Psoas muscle (tissue), 8 donors: ENCODE data around the gene DDIT4L. TPM values are rescaled to one million over a fixed set of nuclear protein-coding genes. Genes with fewer than 3 reads are reported as not detected.
"Not testable (repeated sequence)": the region's sequence is repeated elsewhere in the genome, so short reads cannot be mapped to it uniquely, and the experiment has no call there.

ENCODE experiments used
- ATAC-seq, 4 donors: fragments of 200-7000 bp; cut with Tn5 transposase; one replicate each; pipeline ENCODE4 v1.9.1; 2020; ENCODE audit warnings: moderate library complexity in 3 of 4, mild to moderate bottlenecking in 2 of 4
- DNase-seq, 2 donors: peaks; one replicate each; pipeline ENCODE4 v3.0.0-alpha.2; 2020
- H3K27ac ChIP-seq: fragments of 200-600 bp; one replicate; pipeline ENCODE4 v1.8.0; 2022
- H3K27me3 ChIP-seq, 3 donors: fragments of 200-600 bp in 1 of 3; one replicate each; pipeline versions ENCODE4 v1.6.1 to v1.8.0; 2013 to 2022; ENCODE audit warnings: low read length in 2 of 3, mild to moderate bottlenecking in 2 of 3, moderate library complexity in 1 of 3; ENCODE audit not compliant: insufficient read depth in 3 of 3
- H3K36me3 ChIP-seq, 2 donors: fragments of 200-600 bp in 1 of 2; one replicate each; pipeline versions ENCODE4 v1.6.1 to v1.8.0; 2013 to 2022; ENCODE audit warnings: low read depth in 1 of 2, mild to moderate bottlenecking in 1 of 2, moderate library complexity in 1 of 2; ENCODE audit not compliant: insufficient read depth in 1 of 2
- H3K4me1 ChIP-seq: fragments of 200-600 bp; one replicate; pipeline ENCODE4 v1.8.0; 2022
- H3K4me3 ChIP-seq: fragments of 200-600 bp; one replicate; pipeline ENCODE4 v1.8.0; 2022; ENCODE audit warnings: mild to moderate bottlenecking
- H3K9me3 ChIP-seq: fragments of 200-600 bp; one replicate; pipeline ENCODE4 v1.8.0; 2022
- CTCF ChIP-seq: fragments of 200-600 bp; IDR thresholded peaks from one replicate; pipeline ENCODE4 v1.8.0; 2022; ENCODE audit warnings: antibody characterized with exemption
- WGBS, 3 donors: extraction: QIAGEN DNeasy Blood & Tissue Kit; methylation state at CpG; one replicate each; pipeline versions ENCODE4 v1.1.6 to v1.1.7; 2013; 5-methylcytosine and 5-hydroxymethylcytosine counted together
- intact Hi-C, 2 donors: fragments of 100-400 bp; cut with DNase I; formaldehyde crosslinking; loops; one replicate each; pipeline versions ENCODE4 v1.11.0 to v1.14.2; 2022
- polyA plus RNA-seq, 3 donors: library from polyadenylated mRNA; stranded (reverse); fragments of 200-250 nt; gene quantifications; one replicate each; pipeline ENCODE4 v1.2.3, GENCODE V29; 2013
- total RNA-seq, 4 donors: library from RNA; stranded (reverse); fragmentation: NEBNext Ultra II Directional in 2 of 4; extraction: Animal tissue kit (Norgen Biotek cat#: 25700) in 2 of 4; gene quantifications; one replicate each; pipeline versions ENCODE4 v1.2.1 to v1.2.4, GENCODE V29; 2021 to 2023
- donor health status: healthy with polysubstance abuse.
- donor health status: DM: no; HTN: no; CAD: no; lungs with moderate emphysema.
- donor health status: Bipolar disorder and iron deficiency.
- donor health status: healthy.
- donor health status: DM: yes; HTN: yes; CAD: no.
- donor health status: DM: no; HTN: no; CAD: no.
- donor health status: DM: no; HTN: no; CAD: no.
- donor health status: DM: yes; HTN: yes; CAD: no.

The DDIT4L gene
- total and polyA plus RNA-seq, 7 donors = 84.2 to 403 (median 160) TPM

- intact Hi-C loops = no loop called here
- Histone ChIP-seq H3K36me3 (no peaks in the 10 kb centered on the region), H3K4me3 (no peak overlapping the region), H3K9me3 (no peaks in the 10 kb centered on the region), H3K27ac (no peak overlapping the region), H3K27me3 (no peaks in the 10 kb centered on the region), H3K4me1 (peaks cover 9% of the 10 kb centered on the region)
- DNase-seq (no peak), ATAC-seq (no peak)
- 74 to 78% (median 76%) methylated on average over 1 of the region's 1 CpG for WGBS, 3 donors
- no peak for TF ChIP-seq CTCF
These were observed 43.1 kb downstream of the DDIT4L start for GRCh38 chr4:100147198-100147597.

DNA sequence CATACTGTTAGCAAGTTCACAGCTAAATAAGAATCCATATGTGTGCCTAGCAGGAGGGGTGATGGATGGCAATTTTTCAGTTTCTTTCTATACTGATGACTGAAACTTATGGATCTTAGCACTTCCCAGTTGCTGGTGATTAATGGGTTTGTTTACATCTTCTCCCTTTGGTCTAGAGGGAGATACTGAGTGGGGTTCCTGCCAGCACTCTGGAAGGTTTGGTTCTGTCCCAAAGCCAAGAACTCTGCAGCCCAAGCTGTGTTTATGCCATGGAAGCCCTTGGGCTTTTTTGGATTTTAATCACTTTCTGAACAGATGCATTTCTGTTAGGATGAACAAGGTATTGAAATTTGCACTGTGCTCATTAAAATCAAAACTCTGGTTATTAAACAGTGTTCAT is 43.5 kb downstream of the DDIT4L start:
- no peak overlapping the region for H3K4me3 ChIP-seq
- H3K27me3 ChIP-seq = no peaks in the 10 kb centered on the region
- H3K4me1 ChIP-seq = peaks cover 9% of the 10 kb centered on the region
- H3K36me3 ChIP-seq = no peaks in the 10 kb centered on the region
- intact Hi-C loops = no loop called here
- no peak overlapping the region for H3K27ac ChIP-seq
- DNase-seq = no peak
- no peaks in the 10 kb centered on the region for H3K9me3 ChIP-seq
- TF ChIP-seq CTCF = no peak
- ATAC-seq = no peak

DNA sequence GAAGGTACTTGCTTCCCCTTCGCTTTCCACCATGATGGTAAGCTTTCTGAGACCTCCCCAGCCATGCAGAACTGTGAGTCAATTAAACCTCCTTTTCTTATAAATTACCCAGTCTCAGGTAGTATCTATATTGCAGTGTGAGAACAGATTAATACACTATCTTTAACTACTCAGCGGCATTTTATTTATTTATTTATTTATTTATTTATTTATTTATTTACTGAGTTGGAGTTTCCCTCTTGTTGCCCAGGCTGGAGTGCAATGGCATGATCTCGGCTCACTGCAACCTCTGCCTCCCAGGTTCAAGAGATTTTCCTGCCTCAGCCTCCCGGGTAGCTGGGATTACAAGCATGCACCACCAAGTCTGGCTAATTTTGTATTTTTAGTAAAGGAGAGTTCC is 52.9 kb downstream of the DDIT4L start:
- ATAC-seq, H3K36me3 ChIP-seq, H3K27ac ChIP-seq, H3K4me3 ChIP-seq, H3K27me3 ChIP-seq, H3K9me3 ChIP-seq, H3K4me1 ChIP-seq, intact Hi-C loops, DNase-seq: not testable (repeated sequence)
- 96 to 99% (median 97%) methylated on average over 4 of the region's 4 CpGs for WGBS, 3 donors

Other genes with a start within 250 kb of the DDIT4L start
- gene DNAJB14, start 243.8 kb downstream of the DDIT4L start, total RNA-seq = 10 to 100 TPM; 10.1 to 15.1 (median 13.1) TPM
- 10 to 100 TPM in 1 of 3 donors, 1 to 10 TPM in 2; 3.3 to 16.7 (median 3.4) TPM for gene DNAJB14, start 243.8 kb downstream of the DDIT4L start, polyA plus RNA-seq
- 100 to 1,000 TPM in 1 of 4 donors, 10 to 100 TPM in 3; 57.9 to 101 (median 65.8) TPM for gene H2AZ1, start 240.2 kb downstream of the DDIT4L start, total RNA-seq
- 100 to 1,000 TPM; 143 to 256 (median 247) TPM for gene H2AZ1, start 240.2 kb downstream of the DDIT4L start, polyA plus RNA-seq